ENCODE data around the gene OXTR. TPM values are rescaled to one million over a fixed set of nuclear protein-coding genes. Genes with fewer than 3 reads are reported as not detected.

Gene OXTR
- total RNA-seq, 2 experiments from 2014 or later, result 1.1 to 2.0 TPM

DNA sequence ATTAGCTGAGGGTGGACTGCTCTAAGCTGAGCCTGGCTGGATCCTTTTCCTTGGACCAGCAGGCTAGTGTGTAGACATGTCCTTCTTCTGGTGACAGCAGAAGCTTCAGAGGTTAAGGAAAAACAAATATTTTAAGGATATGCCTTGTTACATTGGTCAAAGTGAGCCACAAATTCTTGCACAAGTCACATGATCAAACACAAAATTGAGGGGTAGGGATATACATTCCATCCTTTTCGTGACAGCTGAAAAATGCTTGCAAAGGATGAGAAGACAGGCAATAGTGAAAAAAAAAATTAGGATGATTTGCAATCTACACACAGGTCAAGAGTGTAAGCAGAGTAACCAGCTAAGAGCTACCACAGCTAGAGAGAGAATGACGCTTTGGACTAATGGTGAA, 21.1 kb upstream of the OXTR start:
- ATAC-seq (no peak), DNase-seq (no peak)
- Mint-ChIP-seq H3K27ac (no peak overlapping the region), H3K4me3 (no peak overlapping the region), H3K4me1 (ENCODE audit: low read depth) (no peaks in the 10 kb centered on the region), H3K9me3 (peaks cover 8% of the 10 kb centered on the region), H3K27me3 (no peaks in the 10 kb centered on the region), H3K36me3 (ENCODE audit: low read depth) (no peaks in the 10 kb centered on the region)
- ChIA-PET CTCF (no interaction called here), POLR2A (no interaction called here)
- intact Hi-C loops (cut with micrococcal nuclease), result no loop called here
- TF ChIP-seq, protein P1, sequence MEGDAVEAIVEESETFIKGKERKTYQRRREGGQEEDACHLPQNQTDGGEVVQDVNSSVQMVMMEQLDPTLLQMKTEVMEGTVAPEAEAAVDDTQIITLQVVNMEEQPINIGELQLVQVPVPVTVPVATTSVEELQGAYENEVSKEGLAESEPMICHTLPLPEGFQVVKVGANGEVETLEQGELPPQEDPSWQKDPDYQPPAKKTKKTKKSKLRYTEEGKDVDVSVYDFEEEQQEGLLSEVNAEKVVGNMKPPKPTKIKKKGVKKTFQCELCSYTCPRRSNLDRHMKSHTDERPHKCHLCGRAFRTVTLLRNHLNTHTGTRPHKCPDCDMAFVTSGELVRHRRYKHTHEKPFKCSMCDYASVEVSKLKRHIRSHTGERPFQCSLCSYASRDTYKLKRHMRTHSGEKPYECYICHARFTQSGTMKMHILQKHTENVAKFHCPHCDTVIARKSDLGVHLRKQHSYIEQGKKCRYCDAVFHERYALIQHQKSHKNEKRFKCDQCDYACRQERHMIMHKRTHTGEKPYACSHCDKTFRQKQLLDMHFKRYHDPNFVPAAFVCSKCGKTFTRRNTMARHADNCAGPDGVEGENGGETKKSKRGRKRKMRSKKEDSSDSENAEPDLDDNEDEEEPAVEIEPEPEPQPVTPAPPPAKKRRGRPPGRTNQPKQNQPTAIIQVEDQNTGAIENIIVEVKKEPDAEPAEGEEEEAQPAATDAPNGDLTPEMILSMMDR (IDR thresholded peaks at IDR 0.05), result no peak

- TF ChIP-seq, protein P1 (IDR thresholded peaks at IDR 0.05), result no peak
- POLR2A ChIA-PET, result no interaction called here
- DNase-seq (no peak), ATAC-seq (no peak)
- H3K27me3 Mint-ChIP-seq, result no peaks in the 10 kb centered on the region
- H3K36me3 Mint-ChIP-seq (ENCODE audit: low read depth), result no peaks in the 10 kb centered on the region
- no peak overlapping the region for H3K27ac Mint-ChIP-seq
- H3K4me1 Mint-ChIP-seq (ENCODE audit: low read depth), result no peaks in the 10 kb centered on the region
- CTCF ChIA-PET, result interaction anchor here (2.0 kb wide), 1 partner anchor 15 kb away, joined by 11 read pairs; the partner anchor contains the start of gene OXTR
- no peak overlapping the region for H3K4me3 Mint-ChIP-seq
- intact Hi-C loops (cut with micrococcal nuclease), result no loop called here
- peaks cover 5% of the 10 kb centered on the region for H3K9me3 Mint-ChIP-seq
Observed at GRCh38 chr3:8784676-8785435, 15.4 kb upstream of the OXTR start.

GRCh38 chr3:8780279-8780678, 10.9 kb upstream of the OXTR start:
- no peak for ATAC-seq
- Mint-ChIP-seq H3K27me3 (peaks cover 9% of the 10 kb centered on the region), H3K4me1 (ENCODE audit: low read depth) (no peaks in the 10 kb centered on the region), H3K4me3 (no peak overlapping the region), H3K36me3 (ENCODE audit: low read depth) (no peaks in the 10 kb centered on the region), H3K9me3 (no peaks in the 10 kb centered on the region), H3K27ac (no peak overlapping the region)
- TF ChIP-seq, protein P1 (IDR thresholded peaks at IDR 0.05), result no peak
- DNase-seq, result no peak
- ChIA-PET CTCF (interaction anchor here (1.6 kb wide), 1 partner anchor 11 kb away, joined by 9 read pairs; the partner anchor contains the start of gene OXTR), POLR2A (no interaction called here)
- intact Hi-C loops (cut with micrococcal nuclease), result no loop called here

DNA sequence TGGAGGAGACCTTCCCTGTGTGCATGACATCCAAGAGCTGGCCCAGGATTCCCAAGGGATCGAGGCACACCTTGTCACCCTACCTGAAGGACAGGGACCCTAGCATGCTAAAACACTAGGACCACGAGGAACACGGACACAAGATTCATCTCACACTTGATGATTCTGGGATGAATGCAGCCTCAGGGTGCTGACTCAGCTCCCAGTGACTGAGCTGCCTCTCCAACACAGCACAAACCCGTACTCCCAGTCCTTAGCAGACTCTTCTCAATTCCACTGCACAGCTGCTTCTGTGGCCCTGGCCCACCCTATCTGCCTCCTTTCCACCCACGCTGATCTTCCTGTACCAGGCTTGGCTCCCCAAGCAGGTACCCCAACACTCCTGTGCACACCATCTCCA, 9.1 kb upstream of the OXTR start:
- H3K4me1 Mint-ChIP-seq (ENCODE audit: low read depth), result no peaks in the 10 kb centered on the region
- no peak overlapping the region for H3K27ac Mint-ChIP-seq
- intact Hi-C loops (cut with micrococcal nuclease), result no loop called here
- H3K4me3 Mint-ChIP-seq, result no peak overlapping the region
- peaks cover 9% of the 10 kb centered on the region for H3K27me3 Mint-ChIP-seq
- H3K9me3 Mint-ChIP-seq, result no peaks in the 10 kb centered on the region
- DNase-seq, result no peak
- TF ChIP-seq, protein P1 (IDR thresholded peaks at IDR 0.05), result no peak
- ATAC-seq, result no peak
- ChIA-PET POLR2A (no interaction called here), CTCF (interaction anchor here (1.3 kb wide), 1 partner anchor 9 kb away, joined by 9 read pairs; the partner anchor contains the start of gene OXTR)
- no peaks in the 10 kb centered on the region for H3K36me3 Mint-ChIP-seq (ENCODE audit: low read depth)

DNA sequence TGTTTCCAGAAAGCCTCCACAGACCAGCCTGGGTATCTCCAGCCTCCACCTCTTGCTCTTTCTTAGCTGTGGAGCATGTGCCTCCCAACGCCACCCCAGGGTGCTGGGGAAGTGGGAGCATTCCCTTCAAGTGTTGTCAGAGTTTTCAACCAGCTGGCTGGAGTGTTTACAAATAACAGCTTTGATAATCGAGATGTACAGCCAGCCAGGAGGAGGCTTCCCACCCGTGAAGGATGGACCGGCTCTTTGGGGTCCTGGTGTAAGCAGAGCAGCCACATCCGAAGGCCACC, 8.5 kb upstream of the OXTR start:
- ATAC-seq (no peak), DNase-seq (no peak)
- ChIA-PET CTCF (interaction anchor here (1.3 kb wide), 1 partner anchor 8 kb away, joined by 9 read pairs; the partner anchor contains the start of gene OXTR), POLR2A (no interaction called here)
- no peak overlapping the region for H3K4me3 Mint-ChIP-seq
- no peaks in the 10 kb centered on the region for H3K4me1 Mint-ChIP-seq (ENCODE audit: low read depth)
- no peak overlapping the region for H3K27ac Mint-ChIP-seq
- intact Hi-C loops (cut with micrococcal nuclease), result no loop called here
- H3K36me3 Mint-ChIP-seq (ENCODE audit: low read depth), result no peaks in the 10 kb centered on the region
- TF ChIP-seq, protein P1 (IDR thresholded peaks at IDR 0.05), result no peak
- peaks cover 9% of the 10 kb centered on the region for H3K27me3 Mint-ChIP-seq
- no peaks in the 10 kb centered on the region for H3K9me3 Mint-ChIP-seq
